Body of pancreas (tissue), 4 donors: ENCODE results near the gene CNST. TPM values are rescaled to one million over a fixed set of nuclear protein-coding genes. Genes with fewer than 3 reads are reported as not detected.
"Not testable (repeated sequence)": the region's sequence is repeated elsewhere in the genome, so short reads cannot be mapped to it uniquely, and the experiment has no call there.

Source experiments
- ATAC-seq: fragments of 150-250 bp; one replicate; pipeline ENCODE4 v1.9.1; 2016
- DNase-seq, 4 donors: peaks; one replicate each; pipeline ENCODE4 v3.0.0-alpha.2; 2019
- H3K27ac ChIP-seq, 4 donors: fragments of 200-600 bp; sonication (generic); 1 replicate in 3 of 4; 2 replicates in 1 of 4; pipeline versions ENCODE4 v1.5.1 to v1.6.1; 2016 to 2019; ENCODE audit warnings: mild to moderate bottlenecking in 1 of 4, mixed read lengths in 1 of 4, moderate library complexity in 1 of 4
- H3K27me3 ChIP-seq, 2 donors: fragments of 200-600 bp; sonication (generic); one replicate each; pipeline ENCODE4 v1.6.0; 2016; ENCODE audit warnings: mild to moderate bottlenecking in 1 of 2
- H3K36me3 ChIP-seq, 2 donors: fragments of 200-600 bp; sonication (generic); replicated peaks in 1 of 2; 2 replicates each; pipeline ENCODE4 v1.5.1; 2016; ENCODE audit warnings: low read depth in 2 of 2; ENCODE audit not compliant: insufficient read depth in 1 of 2
- H3K4me1 ChIP-seq: fragments of 200-600 bp; sonication (generic); one replicate; pipeline ENCODE4 v1.6.0; 2016
- H3K4me3 ChIP-seq, 2 donors: fragments of 200-600 bp; sonication (generic); 1 replicate in 1 of 2; 2 replicates in 1 of 2; pipeline ENCODE4 v1.5.1; 2016 to 2019
- H3K9me3 ChIP-seq, 3 donors: fragments of 200-600 bp; sonication (generic); 1 replicate in 2 of 3; 2 replicates in 1 of 3; pipeline ENCODE4 v1.5.1; 2016
- CTCF ChIP-seq, 7 experiments: fragments of 450-650 bp in 4 of 7; fragments of 200-600 bp in 3 of 7; sonication (generic) in 3 of 7; IDR thresholded peaks; one replicate each; pipeline ENCODE4 v1.5.1; 2016 to 2019; ENCODE audit warnings: antibody characterized with exemption in 7 of 7
- POLR2A ChIP-seq, 3 donors: fragments of 450-650 bp; IDR thresholded peaks; one replicate each; pipeline ENCODE4 v1.6.1; 2016; ENCODE audit warnings: antibody characterized with exemption in 3 of 3, mild to moderate bottlenecking in 2 of 3
- WGBS, 2 donors: methylation state at CpG; one replicate each; pipeline ENCODE4 v1.1.5; 2017; 5-methylcytosine and 5-hydroxymethylcytosine counted together
- intact Hi-C: fragments of 100-400 bp; cut with DNase I; formaldehyde crosslinking; loops from one replicate; pipeline ENCODE4 v1.15.1; 2023
- total RNA-seq, 2 donors: library from RNA; depleted of rRNA; stranded (reverse); fragments of >200 nt; gene quantifications; one replicate each; pipeline ENCODE4 v1.1.0, GENCODE V29; 2016

The CNST gene
- total RNA-seq, 2 donors from 2014 or later, result 10.9 to 12.2 TPM

GRCh38 chr1:246690100-246690499 lies 123.8 kb downstream of the CNST start:
- intact Hi-C loops, result no loop called here
- Histone ChIP-seq H3K27me3 (no peaks in the 10 kb centered on the region), H3K4me1 (peaks cover 13% of the 10 kb centered on the region), H3K27ac (peak overlapping the region in 1 of 4 donors; percentile 15), H3K4me3 (peak overlapping the region in 1 of 2 donors; percentile 14), H3K36me3 (no peaks in the 10 kb centered on the region), H3K9me3 (no peaks in the 10 kb centered on the region)
- TF ChIP-seq CTCF (IDR thresholded peaks at IDR 0.05) (no peak), POLR2A (IDR thresholded peaks at IDR 0.05) (no peak)
- WGBS, 2 donors, result 33 to 34% methylated on average over 12 of the region's 12 CpGs
- DNase-seq, result peak in 1 of 4 donors; percentile 33
- ATAC-seq, result peak; percentile 22

- ATAC-seq (no peak), DNase-seq (no peak)
- WGBS, 2 donors, result 71 to 75% methylated on average over 12 to 15 of the region's 15 CpGs
- H3K9me3 ChIP-seq, result no peaks in the 10 kb centered on the region
- H3K27ac ChIP-seq, result no peak overlapping the region
- no peaks in the 10 kb centered on the region for H3K27me3 ChIP-seq
- no peak overlapping the region for H3K4me3 ChIP-seq
- TF ChIP-seq CTCF (IDR thresholded peaks at IDR 0.05) (no peak), POLR2A (IDR thresholded peaks at IDR 0.05) (no peak)
- no peaks in the 10 kb centered on the region for H3K36me3 ChIP-seq
- intact Hi-C loops, result no loop called here
- H3K4me1 ChIP-seq, result peaks cover 22% of the 10 kb centered on the region
Observed at GRCh38 chr1:246691622-246692495, 125.6 kb downstream of the CNST start.

GRCh38 chr1:246694213-246694895 lies 128.1 kb downstream of the CNST start:
- H3K36me3 ChIP-seq, H3K9me3 ChIP-seq, DNase-seq, intact Hi-C loops, H3K27ac ChIP-seq, ATAC-seq, H3K4me3 ChIP-seq, H3K27me3 ChIP-seq: not testable (repeated sequence)
- H3K4me1 ChIP-seq, result peaks cover 29% of the 10 kb centered on the region
- WGBS, 2 donors, result 86 to 91% methylated on average over 10 of the region's 10 CpGs

- intact Hi-C loops, result loop anchor here (5.0 kb wide), 1 partner anchor 193 kb away; no protein-coding TSS in a partner anchor
Observed at GRCh38 chr1:246695136-246695535, 128.9 kb downstream of the CNST start.

More at GRCh38 chr1:246695136-246695535, 128.9 kb downstream of the CNST start:
- Histone ChIP-seq H3K27me3 (no peaks in the 10 kb centered on the region), H3K4me1 (peaks cover 22% of the 10 kb centered on the region), H3K9me3 (no peaks in the 10 kb centered on the region), H3K27ac (no peak overlapping the region), H3K4me3 (no peak overlapping the region), H3K36me3 (no peaks in the 10 kb centered on the region)
- no peak for TF ChIP-seq CTCF (IDR thresholded peaks at IDR 0.05)
- TF ChIP-seq POLR2A (IDR thresholded peaks at IDR 0.05), result no peak
- DNase-seq (no peak), ATAC-seq (no peak)
- WGBS, 2 donors, result 55 to 66% methylated on average over 3 of the region's 3 CpGs
